GM13977 (cell line): ENCODE measurements around the gene GPAM.

Source experiments
- DNase-seq: peaks from one replicate; pipeline ENCODE4 v3.0.0; 2012; ENCODE audit warnings: low spot score
- CTCF ChIP-seq: IDR thresholded peaks from 2 replicates; pipeline ENCODE4 v1.5.1; 2012; ENCODE audit warnings: mild to moderate bottlenecking, control low read depth; ENCODE audit not compliant: insufficient read depth; ENCODE audit errors: extremely low read depth, missing control alignments
- in situ Hi-C: fragments of 300-500 bp; cut with MboI; formaldehyde crosslinking; loops from one replicate; pipeline ENCODE4 v1.12.0; 2022; ENCODE audit warnings: low sequenced_read_pairs, low pct_unique_long_range_greater_than_20kb, mixed read lengths, inconsistent platforms; ENCODE audit not compliant: unreplicated experiment

Gene GPAM

DNA sequence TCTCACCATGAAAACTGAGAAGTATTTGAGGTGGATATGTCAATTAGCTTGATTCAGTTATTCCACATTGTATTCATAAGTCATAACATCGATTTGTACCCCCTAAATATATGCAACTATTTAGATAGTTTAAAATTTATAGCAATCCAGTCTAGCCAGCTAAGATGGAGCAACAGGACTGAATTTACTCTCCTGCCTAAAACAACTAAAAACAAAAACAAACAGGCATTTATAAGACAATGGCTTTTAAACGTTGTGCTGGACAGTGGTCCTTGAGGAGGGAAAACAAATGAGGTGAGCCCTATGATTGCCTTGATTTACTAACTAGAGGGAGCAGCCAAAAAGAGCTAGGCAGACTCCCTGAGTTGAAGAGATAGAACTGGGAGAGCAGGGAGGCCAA is 814 bp upstream of the GPAM start:
- no peak for DNase-seq
- TF ChIP-seq CTCF: no peak

DNA sequence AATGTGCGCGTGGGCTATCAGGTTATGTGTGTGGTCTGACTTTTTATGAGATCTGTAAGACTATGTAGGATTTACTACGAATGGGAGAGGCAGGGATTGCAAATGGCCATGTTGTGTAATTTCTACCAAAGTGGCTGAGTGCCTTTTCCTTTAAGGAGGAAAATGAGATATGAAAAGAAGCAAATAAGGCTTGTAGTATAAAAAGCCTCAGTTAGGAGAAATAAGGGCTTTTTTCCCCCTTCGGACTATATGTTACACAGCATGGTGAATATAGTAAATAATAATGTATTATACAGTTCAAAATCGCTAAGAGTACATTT is 447 bp upstream of the GPAM start:
- DNase-seq: peak; percentile 29
- in situ Hi-C loops: loop anchor here (25.0 kb wide), 1 partner anchor 253 kb away; the partner anchor contains the start of genes VTI1A and ZDHHC6
- no peak for TF ChIP-seq CTCF

More for the DNA sequence above, 814 bp upstream of the GPAM start:
- in situ Hi-C loops: loop anchor here (25.0 kb wide), 1 partner anchor 253 kb away; the partner anchor contains the start of genes VTI1A and ZDHHC6

DNA sequence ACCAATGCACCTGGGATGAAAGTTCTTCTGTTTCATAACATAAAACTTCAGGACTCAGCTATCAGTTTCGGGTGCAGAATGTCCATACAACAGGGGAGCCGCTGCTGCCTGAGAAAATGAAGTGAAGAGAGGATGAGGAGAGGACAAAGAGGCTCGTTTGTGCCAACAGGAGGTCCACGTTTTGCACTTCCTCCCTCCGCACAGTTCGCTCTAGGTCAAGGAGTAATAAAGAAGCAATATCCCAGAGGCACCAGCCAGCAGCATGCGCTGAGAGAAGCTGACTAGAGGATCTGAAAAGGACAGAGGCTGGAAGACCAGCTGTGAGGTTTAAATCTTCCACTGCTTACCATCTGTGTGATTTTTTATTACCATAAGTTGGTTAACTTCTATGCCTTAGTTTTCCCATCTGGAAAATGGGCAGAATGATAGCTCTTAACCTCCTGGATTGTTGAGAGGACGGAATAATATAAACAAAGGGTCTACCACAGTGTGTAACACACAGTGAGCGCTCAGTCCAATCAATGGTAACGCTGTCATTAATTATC is 709 bp downstream of the GPAM start:
- in situ Hi-C loops: loop anchor here (25.0 kb wide), 1 partner anchor 254 kb away; the partner anchor contains the start of genes VTI1A and ZDHHC6
- peak; percentile 6 for DNase-seq
- TF ChIP-seq CTCF: no peak

DNA sequence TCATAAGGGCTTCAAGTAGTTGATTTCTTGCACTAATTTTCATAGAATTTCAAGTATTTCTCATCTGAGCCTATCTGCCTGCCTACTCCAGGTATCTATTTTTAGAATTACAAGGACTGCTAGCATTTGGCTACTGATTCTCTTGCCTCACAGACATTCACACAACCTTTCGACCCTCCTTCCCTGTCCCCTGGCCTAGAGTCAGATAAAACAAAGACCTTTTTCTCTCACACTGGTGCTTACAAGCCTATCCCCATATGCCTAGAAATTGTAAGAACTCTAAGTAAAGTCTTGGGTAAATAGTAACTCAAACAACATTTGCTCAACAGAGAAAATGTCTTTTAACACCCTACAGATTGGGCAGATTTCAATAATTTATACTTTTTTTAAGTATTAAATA is 6.3 kb downstream of the GPAM start:
- no peak for DNase-seq
- in situ Hi-C loops: loop anchor here (25.0 kb wide), 1 partner anchor 260 kb away; the partner anchor contains the start of genes VTI1A and ZDHHC6
- TF ChIP-seq CTCF: no peak

DNA sequence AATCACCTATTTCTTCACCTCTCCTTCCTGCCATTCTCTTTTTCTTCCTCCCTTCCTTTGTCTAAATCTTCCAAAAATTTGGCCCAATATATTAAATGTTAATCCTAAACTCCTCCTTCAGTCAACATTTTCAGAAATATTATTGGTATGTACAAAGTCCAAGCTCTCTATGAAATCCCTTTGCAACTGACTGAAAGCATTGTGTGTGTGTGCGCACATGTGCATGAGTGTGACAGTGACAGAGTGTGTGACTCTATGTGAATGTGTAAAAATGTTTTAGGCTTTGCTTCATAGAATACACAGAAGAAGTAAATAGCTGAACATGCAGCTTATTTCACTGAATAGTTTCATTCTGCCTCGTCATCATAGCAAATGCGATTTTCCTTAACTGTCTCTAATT is 7.0 kb downstream of the GPAM start:
- no peak for TF ChIP-seq CTCF
- DNase-seq: no peak
- in situ Hi-C loops: loop anchor here (25.0 kb wide), 1 partner anchor 261 kb away; the partner anchor contains the start of genes VTI1A and ZDHHC6

- in situ Hi-C loops: loop anchor here (25.0 kb wide), 1 partner anchor 262 kb away; the partner anchor contains the start of genes VTI1A and ZDHHC6
- DNase-seq: no peak
- TF ChIP-seq CTCF: no peak
These were observed 8.2 kb downstream of the GPAM start for GRCh38 chr10:112175409-112175808.
